Measurements from ENCODE around the gene CALB2. TPM values are rescaled to one million over a fixed set of nuclear protein-coding genes. Genes with fewer than 3 reads are reported as not detected.

CALB2 gene
- total and polyA plus RNA-seq, 2 of the 4 experiments (the other 2 are of a cell fraction): 0.18 to 0.32 TPM

DNA sequence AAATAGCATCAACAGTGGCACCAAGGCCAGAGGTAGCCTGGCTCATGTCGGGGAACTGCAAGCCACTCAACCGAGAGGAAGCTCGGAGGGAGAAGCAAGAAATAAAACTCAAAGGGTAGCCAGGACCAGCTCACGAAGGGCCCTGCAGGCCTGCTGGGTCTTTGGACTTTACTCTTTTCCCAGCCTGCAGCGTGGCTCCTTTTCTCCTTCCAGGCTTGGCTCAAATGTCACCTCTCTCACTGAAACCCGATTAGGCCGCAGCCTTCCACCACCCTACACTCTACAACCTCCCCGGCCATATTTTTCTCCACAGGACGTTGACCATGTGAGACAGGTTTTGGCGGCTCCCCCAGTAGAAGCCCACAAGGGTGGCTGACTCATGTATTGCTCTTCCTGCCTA lies 38.1 kb downstream of the CALB2 start:
- H3K4me2 ChIP-seq (ENCODE audit: low read depth, low read length): no peak overlapping the region
- dilution Hi-C loops (cut with HindIII; ENCODE audit: low sequenced_read_pairs, unreplicated experiment) (no loop called here), intact Hi-C loops (cut with micrococcal nuclease) (no loop called here), in situ Hi-C loops (cut with MboI; ENCODE audit: low sequenced_read_pairs) (no loop called here)
- H4K20me1 ChIP-seq (ENCODE audit: insufficient read depth, low read length): no peaks in the 10 kb centered on the region
- H3K9me1 ChIP-seq (ENCODE audit: insufficient read depth, low read length): 0 out of 2 replicates have a peak, but pooled peaks cover 3% of the 10 kb centered on the region
- H3K14ac ChIP-seq (replicated peaks; ENCODE audit: low read depth, low read length): no peak overlapping the region
- H2BK20ac ChIP-seq (ENCODE audit: low read depth, low read length): no peak overlapping the region
- ChIA-PET POLR2A (ENCODE audit: unreplicated experiment) (no interaction called here), CTCF (no interaction called here)
- H3K36me3 ChIP-seq (ENCODE audit: control insufficient read depth, insufficient read depth, low read length): no peaks in the 10 kb centered on the region
- no peak overlapping the region for H4K8ac ChIP-seq (ENCODE audit: low read depth in 2 of 2, low read length in 2 of 2)
- H3K79me1 ChIP-seq (ENCODE audit: low read depth in 1 of 2, low read length in 2 of 2): no peaks in the 10 kb centered on the region
- H3K27me3 ChIP-seq (ENCODE audit: control insufficient read depth, insufficient read depth, low read length): peaks cover 2% of the 10 kb centered on the region
- no peak overlapping the region for H3K27ac ChIP-seq (ENCODE audit: insufficient read depth, low read length)
- no peak overlapping the region for H3K23ac ChIP-seq (ENCODE audit: low read depth, low read length)
- H3K9me3 ChIP-seq (ENCODE audit: control insufficient read depth, insufficient read depth, low read length): no peaks in the 10 kb centered on the region
- no peak overlapping the region for H2BK120ac ChIP-seq (ENCODE audit: low read depth, low read length)
- no peak overlapping the region for H2AK9ac ChIP-seq (replicated peaks; ENCODE audit: low read depth, low read length, poor library complexity)
- H3K4me3 ChIP-seq (ENCODE audit: insufficient read depth, low read depth, low read length): no peak overlapping the region
- H2AK5ac ChIP-seq (ENCODE audit: low read depth, low read length): no peak overlapping the region
- no peak overlapping the region for H2AFZ ChIP-seq (replicated peaks; ENCODE audit: low read length, poor library complexity)
- no peak overlapping the region for H3K56ac ChIP-seq (ENCODE audit: extremely low read depth, insufficient read depth, low read length)
- H2BK5ac ChIP-seq (ENCODE audit: low read depth, low read length, poor library complexity, severe bottlenecking): no peak overlapping the region
- TF ChIP-seq RFX5 (IDR thresholded peaks at IDR 0.05; ENCODE audit: low read depth, low read length): no peak
- no peak for TF ChIP-seq MXI1 (IDR thresholded peaks at IDR 0.05; ENCODE audit: borderline replicate concordance, low read depth, low read length)
- TF ChIP-seq, protein P1, sequence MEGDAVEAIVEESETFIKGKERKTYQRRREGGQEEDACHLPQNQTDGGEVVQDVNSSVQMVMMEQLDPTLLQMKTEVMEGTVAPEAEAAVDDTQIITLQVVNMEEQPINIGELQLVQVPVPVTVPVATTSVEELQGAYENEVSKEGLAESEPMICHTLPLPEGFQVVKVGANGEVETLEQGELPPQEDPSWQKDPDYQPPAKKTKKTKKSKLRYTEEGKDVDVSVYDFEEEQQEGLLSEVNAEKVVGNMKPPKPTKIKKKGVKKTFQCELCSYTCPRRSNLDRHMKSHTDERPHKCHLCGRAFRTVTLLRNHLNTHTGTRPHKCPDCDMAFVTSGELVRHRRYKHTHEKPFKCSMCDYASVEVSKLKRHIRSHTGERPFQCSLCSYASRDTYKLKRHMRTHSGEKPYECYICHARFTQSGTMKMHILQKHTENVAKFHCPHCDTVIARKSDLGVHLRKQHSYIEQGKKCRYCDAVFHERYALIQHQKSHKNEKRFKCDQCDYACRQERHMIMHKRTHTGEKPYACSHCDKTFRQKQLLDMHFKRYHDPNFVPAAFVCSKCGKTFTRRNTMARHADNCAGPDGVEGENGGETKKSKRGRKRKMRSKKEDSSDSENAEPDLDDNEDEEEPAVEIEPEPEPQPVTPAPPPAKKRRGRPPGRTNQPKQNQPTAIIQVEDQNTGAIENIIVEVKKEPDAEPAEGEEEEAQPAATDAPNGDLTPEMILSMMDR (conservative IDR thresholded peaks at IDR 0.05; ENCODE audit: low read depth, low read length): no peak
- TF ChIP-seq, protein P2, sequence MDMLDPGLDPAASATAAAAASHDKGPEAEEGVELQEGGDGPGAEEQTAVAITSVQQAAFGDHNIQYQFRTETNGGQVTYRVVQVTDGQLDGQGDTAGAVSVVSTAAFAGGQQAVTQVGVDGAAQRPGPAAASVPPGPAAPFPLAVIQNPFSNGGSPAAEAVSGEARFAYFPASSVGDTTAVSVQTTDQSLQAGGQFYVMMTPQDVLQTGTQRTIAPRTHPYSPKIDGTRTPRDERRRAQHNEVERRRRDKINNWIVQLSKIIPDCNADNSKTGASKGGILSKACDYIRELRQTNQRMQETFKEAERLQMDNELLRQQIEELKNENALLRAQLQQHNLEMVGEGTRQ (IDR thresholded peaks at IDR 0.05; ENCODE audit: low read depth, low read length): no peak
- no peak for TF ChIP-seq RCOR1 (IDR thresholded peaks at IDR 0.05; ENCODE audit: insufficient replicate concordance, low read length)
- TF ChIP-seq SMC3 (IDR thresholded peaks at IDR 0.05; ENCODE audit: low read depth, low read length): no peak
- no peak for TF ChIP-seq MAZ (IDR thresholded peaks at IDR 0.05; ENCODE audit: borderline replicate concordance, low read depth, low read length)
- TF ChIP-seq MAFK (IDR thresholded peaks at IDR 0.05; ENCODE audit: low read depth, low read length): no peak
- TF ChIP-seq CEBPB (IDR thresholded peaks at IDR 0.05; ENCODE audit: low read depth, low read length): no peak
- no peak for TF ChIP-seq RAD21 (IDR thresholded peaks at IDR 0.05; ENCODE audit: low read length)
- TF ChIP-seq NFE2L2 (IDR thresholded peaks at IDR 0.05; ENCODE audit: low read depth, low read length): no peak
- TF ChIP-seq FOS (IDR thresholded peaks at IDR 0.05; ENCODE audit: low read depth, low read length): no peak
- TF ChIP-seq, protein P3, sequence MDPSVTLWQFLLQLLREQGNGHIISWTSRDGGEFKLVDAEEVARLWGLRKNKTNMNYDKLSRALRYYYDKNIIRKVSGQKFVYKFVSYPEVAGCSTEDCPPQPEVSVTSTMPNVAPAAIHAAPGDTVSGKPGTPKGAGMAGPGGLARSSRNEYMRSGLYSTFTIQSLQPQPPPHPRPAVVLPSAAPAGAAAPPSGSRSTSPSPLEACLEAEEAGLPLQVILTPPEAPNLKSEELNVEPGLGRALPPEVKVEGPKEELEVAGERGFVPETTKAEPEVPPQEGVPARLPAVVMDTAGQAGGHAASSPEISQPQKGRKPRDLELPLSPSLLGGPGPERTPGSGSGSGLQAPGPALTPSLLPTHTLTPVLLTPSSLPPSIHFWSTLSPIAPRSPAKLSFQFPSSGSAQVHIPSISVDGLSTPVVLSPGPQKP (IDR thresholded peaks at IDR 0.05; ENCODE audit: borderline replicate concordance, low read depth, low read length): no peak
- H3K9ac ChIP-seq (ENCODE audit: low read depth, low read length): no peak overlapping the region
- H3K18ac ChIP-seq (ENCODE audit: low read depth, low read length): no peak overlapping the region
- no peaks in the 10 kb centered on the region for H3K4me1 ChIP-seq (ENCODE audit: control insufficient read depth, insufficient read depth, low read length)
- no peak overlapping the region for H4K5ac ChIP-seq (ENCODE audit: low read depth, low read length)
- whole genome bisulfite sequencing, 2 experiments (ENCODE audit: extremely low coverage in 2 of 2, insufficient read length in 1 of 2): 51% methylated on average over 3 of the region's 10 CpGs; no CpG with 5 or more reads in 1 of the 2 experiments
- H2BK15ac ChIP-seq (ENCODE audit: low read depth, low read length): no peak overlapping the region
- DNase-seq (no peak), ATAC-seq (ENCODE audit: low read depth) (no peak)
- H4K91ac ChIP-seq (ENCODE audit: insufficient read depth, low read depth, low read length): no peak overlapping the region
- H3K4ac ChIP-seq (ENCODE audit: low read depth, low read length): no peak overlapping the region
- BruUV-seq (replicated peaks): no TSS peak
